C4-2B (cell line): ENCODE measurements around the gene NBEAL2.

Experiments used
- ZFX ChIP-seq: fragments of 450-650 bp; IDR thresholded peaks from 2 replicates; pipeline ENCODE4 v1.6.1; 2017
- TF ChIP-seq, protein P1 (sequence below): fragments of 450-650 bp; conservative IDR thresholded peaks from 2 replicates; pipeline ENCODE4 v1.5.1; 2017; ENCODE audit warnings: mild to moderate bottlenecking

DNA sequence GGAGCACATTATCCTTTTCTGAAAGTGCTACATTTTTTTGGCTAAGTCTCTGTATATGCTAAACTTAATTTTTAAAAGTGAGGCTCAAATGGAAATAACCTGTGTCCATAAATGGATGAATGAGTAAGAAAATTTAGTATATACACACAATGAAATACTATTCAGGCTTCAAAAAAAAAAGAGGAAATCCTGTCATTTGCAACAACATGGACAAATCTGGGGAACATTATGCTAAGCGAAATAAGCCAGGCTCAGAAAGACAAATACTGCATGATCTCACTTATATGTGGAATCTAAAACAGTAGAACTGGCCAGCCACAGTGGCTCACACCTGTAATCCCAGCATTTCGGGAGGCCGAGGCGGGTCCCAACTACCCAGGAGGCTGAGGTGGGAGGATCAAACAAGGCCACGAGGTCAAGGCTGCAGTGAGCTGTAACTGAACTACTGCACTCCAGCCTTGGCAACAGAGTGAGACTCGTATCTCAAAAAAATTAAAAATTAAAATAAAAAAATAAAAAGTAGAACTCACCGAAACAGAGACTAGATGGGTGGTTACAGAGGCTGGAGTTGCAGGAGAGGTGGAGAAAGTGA is 28.7 kb upstream of the NBEAL2 start:
- TF ChIP-seq, protein P1, sequence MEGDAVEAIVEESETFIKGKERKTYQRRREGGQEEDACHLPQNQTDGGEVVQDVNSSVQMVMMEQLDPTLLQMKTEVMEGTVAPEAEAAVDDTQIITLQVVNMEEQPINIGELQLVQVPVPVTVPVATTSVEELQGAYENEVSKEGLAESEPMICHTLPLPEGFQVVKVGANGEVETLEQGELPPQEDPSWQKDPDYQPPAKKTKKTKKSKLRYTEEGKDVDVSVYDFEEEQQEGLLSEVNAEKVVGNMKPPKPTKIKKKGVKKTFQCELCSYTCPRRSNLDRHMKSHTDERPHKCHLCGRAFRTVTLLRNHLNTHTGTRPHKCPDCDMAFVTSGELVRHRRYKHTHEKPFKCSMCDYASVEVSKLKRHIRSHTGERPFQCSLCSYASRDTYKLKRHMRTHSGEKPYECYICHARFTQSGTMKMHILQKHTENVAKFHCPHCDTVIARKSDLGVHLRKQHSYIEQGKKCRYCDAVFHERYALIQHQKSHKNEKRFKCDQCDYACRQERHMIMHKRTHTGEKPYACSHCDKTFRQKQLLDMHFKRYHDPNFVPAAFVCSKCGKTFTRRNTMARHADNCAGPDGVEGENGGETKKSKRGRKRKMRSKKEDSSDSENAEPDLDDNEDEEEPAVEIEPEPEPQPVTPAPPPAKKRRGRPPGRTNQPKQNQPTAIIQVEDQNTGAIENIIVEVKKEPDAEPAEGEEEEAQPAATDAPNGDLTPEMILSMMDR: no peak
- TF ChIP-seq ZFX: no peak
